AG09319 (cell line): ENCODE measurements around the gene B3GAT1.
"Not testable (repeated sequence)": the region's sequence is repeated elsewhere in the genome, so short reads cannot be mapped to it uniquely, and the experiment has no call there.

Experiments
- DNase-seq: peaks from one replicate; pipeline ENCODE4 v3.0.0-alpha.2; 2010; ENCODE audit warnings: low read depth; ENCODE audit errors: extremely low read depth
- TF ChIP-seq, protein P1 (sequence below): IDR thresholded peaks from 2 replicates; pipeline ENCODE4 v1.5.1; 2011; ENCODE audit warnings: low read depth, mild to moderate bottlenecking, inconsistent platforms, low read length, moderate library complexity

B3GAT1 gene

GRCh38 chr11:134447696-134448095, 35.7 kb upstream of the B3GAT1 start:
- TF ChIP-seq, protein P1, sequence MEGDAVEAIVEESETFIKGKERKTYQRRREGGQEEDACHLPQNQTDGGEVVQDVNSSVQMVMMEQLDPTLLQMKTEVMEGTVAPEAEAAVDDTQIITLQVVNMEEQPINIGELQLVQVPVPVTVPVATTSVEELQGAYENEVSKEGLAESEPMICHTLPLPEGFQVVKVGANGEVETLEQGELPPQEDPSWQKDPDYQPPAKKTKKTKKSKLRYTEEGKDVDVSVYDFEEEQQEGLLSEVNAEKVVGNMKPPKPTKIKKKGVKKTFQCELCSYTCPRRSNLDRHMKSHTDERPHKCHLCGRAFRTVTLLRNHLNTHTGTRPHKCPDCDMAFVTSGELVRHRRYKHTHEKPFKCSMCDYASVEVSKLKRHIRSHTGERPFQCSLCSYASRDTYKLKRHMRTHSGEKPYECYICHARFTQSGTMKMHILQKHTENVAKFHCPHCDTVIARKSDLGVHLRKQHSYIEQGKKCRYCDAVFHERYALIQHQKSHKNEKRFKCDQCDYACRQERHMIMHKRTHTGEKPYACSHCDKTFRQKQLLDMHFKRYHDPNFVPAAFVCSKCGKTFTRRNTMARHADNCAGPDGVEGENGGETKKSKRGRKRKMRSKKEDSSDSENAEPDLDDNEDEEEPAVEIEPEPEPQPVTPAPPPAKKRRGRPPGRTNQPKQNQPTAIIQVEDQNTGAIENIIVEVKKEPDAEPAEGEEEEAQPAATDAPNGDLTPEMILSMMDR = no peak
- no peak for DNase-seq

DNA sequence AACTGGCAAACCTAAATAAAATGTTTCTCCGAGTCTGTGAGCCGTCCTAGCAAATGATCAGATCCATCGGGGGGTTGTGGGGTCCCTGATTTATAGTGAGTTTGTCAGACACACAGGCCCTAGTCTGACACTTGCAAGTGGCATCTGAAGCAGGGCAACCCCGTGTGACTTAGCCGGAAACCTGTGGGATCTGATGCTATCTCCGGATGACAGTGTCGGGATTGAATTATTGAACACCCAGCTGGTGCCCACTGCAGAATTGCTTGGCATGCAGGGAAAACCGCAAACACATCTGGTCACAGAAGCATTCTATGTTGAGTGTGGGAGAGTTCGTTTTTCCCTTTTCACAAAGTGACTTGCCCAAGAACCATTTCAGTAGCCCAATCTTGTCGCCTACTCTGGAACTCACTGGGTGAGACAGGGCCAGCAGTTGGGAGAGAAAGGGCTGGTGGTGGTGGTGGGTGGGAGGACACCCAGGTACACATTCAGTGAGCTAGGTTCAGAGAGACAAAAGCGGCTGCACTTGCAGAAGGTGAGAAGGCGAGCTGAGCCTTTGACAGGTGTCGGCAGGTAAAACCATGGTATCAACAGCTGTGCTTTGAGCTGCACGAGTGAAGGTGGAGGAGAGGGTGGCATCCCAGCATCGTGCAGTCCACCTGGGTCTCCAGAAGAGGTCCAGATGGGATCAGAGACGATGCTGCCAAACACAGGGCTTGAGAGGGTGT, 33.7 kb upstream of the B3GAT1 start:
- TF ChIP-seq, protein P1 = no peak

DNA sequence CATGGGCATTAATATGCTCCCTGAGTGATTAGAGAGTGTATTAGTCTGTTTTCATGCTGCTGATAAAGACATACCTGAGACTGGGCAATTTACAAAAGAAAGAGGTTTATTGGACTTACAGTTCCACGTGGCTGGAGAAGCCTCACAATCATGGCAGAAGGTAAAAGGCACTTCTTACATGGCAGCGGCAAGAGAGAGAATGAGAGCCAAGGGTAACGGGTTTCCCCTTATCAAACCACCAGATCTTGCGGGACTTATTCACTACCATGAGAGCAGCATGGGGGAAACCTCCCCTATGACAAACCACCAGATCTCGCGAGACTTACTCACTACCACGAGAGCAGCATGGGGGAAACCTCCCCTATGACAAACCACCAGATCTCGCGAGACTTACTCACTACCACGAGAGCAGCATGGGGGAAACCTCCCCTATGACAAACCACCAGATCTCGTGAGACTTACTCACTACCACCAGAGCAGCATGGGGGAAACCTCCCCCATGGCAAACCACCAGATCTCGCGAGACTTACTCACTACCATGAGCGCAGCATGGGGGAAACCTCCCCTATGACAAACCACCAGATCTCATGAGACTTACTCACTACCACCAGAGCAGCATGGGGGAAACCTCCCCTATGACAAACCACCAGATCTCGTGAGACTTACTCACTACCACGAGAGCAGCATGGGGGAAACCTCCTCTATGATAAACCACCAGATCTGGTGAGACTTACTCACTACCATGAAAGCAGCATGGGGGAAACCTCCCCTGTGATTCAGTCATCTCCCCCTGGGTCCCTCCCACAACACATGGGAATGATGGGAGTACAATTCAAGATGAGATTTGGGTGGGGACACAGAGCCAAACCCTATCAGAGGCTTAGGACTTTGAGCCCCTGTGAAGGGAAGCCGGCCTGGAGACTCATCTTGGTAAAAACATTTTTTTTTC, 32.4 kb upstream of the B3GAT1 start:
- DNase-seq = not testable (repeated sequence)

More for the DNA sequence above, 33.7 kb upstream of the B3GAT1 start:
- DNase-seq = no peak

GRCh38 chr11:134443246-134443645, 31.2 kb upstream of the B3GAT1 start:
- TF ChIP-seq, protein P1 = no peak
- no peak for DNase-seq

DNA sequence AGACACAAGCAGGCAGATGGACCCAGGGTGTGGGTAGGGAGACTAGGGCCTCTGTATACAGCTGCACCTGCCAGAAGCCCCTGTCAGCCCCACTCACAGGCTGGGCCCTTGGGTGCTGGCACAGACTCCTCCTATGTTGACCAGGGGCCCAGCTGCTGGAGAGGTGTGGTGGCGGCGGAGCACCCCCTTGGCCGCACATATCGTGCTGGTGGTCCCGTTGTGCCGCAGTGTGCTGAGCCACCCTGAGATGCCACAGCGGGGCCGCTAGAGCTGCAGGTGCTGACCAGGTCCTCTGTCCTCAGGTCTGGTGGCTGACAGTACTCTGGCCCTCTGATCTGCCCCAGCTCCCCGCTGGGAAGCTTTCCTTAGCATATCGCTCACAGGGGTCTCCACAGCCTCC, 30.2 kb upstream of the B3GAT1 start:
- TF ChIP-seq, protein P1 = no peak

DNA sequence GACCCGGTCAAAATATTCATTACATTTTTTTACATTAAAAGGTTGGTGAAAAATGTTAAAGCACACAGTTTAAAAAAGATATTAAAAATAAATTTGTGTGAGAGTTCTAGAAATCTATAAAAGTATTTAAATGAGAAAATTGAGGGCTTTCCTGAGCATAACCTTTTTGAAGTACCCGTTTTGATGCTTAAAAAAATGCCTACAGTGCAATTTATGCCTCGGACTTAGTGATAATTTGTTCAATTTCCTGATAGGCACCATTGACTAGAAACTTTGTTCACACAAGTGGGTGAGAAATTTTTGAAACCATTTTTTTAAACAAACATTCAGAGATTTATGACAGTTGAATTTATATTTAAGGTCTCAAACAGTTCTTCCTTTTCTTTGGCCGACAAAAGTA, 29.7 kb upstream of the B3GAT1 start:
- TF ChIP-seq, protein P1 = no peak
- DNase-seq = no peak

More for the DNA sequence above, 30.2 kb upstream of the B3GAT1 start:
- DNase-seq = no peak

DNA sequence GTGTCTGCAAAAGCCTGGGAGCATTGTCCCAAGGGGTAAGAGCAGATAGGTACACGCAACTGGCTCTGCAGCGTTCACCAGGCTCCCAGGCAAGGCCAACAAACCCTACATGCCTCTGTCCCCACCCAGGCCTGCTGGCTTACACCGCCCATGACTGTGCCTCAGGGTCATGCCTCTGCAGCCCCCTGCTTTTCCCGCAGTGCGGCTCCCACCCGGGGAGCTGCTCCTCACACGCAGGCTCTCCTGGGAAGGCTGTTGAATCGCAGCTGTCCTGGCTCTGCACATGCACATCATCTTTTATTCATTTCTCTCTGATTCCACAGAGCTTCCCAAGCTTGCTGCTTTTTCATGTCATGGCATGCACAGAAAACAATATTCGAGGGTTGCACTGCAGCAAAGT, 29.2 kb upstream of the B3GAT1 start:
- TF ChIP-seq, protein P1 = no peak
- no peak for DNase-seq
